CD4-positive, alpha-beta T cell treated with Interleukin-12 subunit alpha and Interleukin-12 subunit beta, for 1 hour (primary cell): ENCODE data around the gene PRRT1B.
"Not testable (repeated sequence)": the region's sequence is repeated elsewhere in the genome, so short reads cannot be mapped to it uniquely, and the experiment has no call there.

ENCODE experiments used
- DNase-seq: peaks from one replicate; pipeline ENCODE4 v3.0.0-alpha.2; 2020

Gene PRRT1B

DNA sequence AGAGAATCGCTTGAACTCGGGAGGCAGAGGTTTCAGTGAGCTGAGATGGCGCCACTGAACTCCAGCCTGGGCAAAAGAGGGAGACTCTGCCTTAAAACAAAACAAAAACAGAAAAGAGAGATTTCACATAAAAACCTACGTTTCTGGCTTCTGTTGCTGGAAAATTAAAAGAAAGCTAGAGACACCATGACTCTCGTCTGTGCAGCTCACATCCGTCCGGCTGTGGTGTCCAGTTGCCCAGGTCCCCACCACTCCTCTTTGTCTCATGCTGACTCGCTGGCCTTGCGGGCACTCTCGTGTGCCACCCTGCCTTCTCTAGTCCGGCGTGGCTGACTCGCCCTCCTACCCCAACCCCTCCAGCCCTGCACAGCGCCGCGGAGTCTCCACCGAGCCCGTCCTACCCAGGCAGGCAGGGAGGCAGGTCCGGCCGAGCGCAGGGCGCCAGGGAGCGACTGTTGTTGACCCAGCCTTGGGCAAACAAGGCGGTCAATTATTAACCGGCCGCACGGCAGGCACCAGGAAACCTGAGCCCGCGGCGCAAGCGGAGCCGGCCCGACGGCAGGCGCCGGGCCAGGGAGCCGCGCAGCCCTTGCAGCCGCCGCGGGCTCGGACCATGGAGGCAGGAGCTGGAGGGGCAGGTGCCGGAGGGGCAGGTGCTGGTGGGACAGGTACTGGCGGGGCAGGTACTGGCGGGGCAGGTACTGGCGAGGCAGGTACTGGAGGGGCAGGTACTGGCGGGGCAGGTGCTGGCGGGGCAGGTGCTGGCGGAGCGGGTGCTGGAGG, at the start of gene PRRT1B:
Gene PRRT1B (plus strand): TSS at position 521 of the 783 bp plus-strand sequence. CDS start 93 bp downstream, at position 614.
- no peak for DNase-seq

- DNase-seq = no peak
These were observed 49.5 kb upstream of the PRRT1B start for GRCh38 chr9:131495785-131496184.

DNA sequence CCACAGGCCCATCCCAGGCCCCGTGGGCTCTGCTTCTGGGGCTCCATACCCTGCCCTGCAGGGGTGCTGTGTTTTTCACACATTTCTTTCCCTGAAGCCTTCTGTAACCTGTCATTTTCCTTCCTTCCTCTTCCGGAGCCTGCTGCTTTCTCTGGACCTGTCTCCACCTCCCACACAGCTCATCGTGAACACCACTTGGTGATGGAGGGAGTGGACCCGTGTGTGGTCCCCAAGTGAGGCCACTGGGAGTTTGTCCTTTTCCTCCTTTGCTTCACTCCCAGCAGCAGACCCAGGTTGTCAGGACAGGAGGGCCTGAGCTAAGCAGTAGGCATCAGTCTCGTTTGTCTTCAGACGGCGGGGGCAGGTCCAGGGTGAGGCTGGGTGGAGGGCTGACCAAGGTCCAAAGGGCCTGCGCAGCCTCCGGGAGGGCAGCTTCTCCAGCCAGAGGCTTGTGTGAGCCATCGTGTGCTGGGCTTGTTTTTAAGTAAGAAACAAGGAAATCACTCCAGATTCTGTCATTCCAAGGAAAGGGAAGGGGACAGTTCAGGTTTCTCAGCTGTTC, 48.4 kb upstream of the PRRT1B start:
- no peak for DNase-seq

DNA sequence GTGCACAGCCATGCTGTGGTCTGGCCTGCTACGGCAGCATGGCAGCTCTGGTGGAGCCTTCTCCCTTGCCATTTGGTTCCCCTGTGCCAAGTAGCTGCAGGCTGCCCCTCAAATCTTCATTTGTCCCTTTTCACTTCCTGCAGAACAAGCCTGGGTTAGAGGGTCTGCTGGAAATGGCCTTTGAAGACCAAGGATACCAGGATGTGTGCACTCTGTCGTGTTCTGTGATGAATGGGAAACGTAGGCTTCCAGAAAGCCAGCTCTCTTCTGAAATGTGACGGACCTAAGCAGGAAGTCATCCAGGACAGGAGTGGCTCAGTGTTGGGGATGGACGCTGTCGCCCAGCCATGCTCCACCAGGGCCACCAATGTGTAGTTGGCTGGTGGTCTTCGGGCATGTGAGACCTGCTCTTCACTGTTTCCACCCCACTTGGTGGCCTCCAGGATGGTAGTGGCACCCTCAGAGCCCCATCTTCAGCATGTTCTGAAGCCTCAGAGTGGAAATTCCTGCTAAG, 46.0 kb upstream of the PRRT1B start:
- DNase-seq = no peak

DNA sequence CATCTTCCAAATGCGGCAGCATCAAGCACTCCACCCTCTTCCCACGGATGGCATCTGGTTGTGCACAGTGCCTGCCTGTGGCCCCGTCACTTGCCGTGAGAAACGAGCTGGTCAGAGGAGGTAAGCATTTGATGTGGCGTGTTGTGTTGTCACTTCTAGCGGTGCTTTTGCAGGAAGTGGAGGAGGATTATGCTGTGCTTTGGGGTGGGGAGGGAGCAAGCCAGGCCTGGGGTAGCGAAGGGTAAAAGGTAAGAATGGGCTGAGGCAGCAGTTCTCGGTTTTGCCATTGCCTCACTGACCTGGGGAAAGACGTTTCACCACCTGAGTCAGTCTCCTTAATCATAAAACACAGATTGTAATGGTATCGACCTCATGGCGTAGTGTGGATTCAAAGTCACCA, 44.9 kb upstream of the PRRT1B start:
- DNase-seq = peak; percentile 81

DNA sequence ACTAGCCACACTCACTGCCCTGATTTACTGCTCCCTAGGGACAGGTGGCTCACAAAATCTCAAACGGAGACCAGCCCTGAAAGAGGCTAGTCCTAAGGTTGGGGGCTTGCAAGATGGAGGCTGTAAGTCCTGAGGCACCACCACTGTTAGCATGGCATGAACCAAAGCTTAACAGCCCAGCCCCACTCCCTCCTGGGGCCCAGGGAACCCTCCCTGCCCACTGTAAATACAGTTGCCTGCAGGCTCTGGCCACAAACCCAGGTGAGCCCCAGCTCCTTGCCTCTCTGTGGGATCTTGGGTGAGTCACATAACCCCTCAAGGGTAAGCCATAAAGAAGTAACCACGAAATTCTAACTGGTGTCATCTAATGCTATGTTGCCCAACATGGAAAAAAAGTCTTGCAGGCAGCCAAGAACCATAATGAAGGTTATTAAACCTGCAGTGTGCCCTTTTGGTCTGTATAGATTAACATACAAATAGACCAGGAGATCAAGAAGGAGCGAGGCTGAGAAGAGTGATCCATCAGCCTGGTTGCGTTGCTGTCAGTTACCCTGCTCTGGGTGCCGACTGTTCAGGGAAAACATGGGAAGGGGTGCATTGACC, 44.3 kb upstream of the PRRT1B start:
- peak; percentile 45 for DNase-seq

GRCh38 chr9:131502781-131503625, 42.3 kb upstream of the PRRT1B start, which contains the start of gene POMT1:
Gene POMT1 (plus strand): TSS chr9:131502918. CDS start chr9:131504219, 1,301 bp downstream.
- DNase-seq = peak; percentile 92

- peak; percentile 65 for DNase-seq
These were observed 41.5 kb upstream of the PRRT1B start for GRCh38 chr9:131503626-131504465.

- DNase-seq = no peak
These were observed 40.3 kb upstream of the PRRT1B start for GRCh38 chr9:131505012-131505411.

GRCh38 chr9:131511416-131511815, 33.9 kb upstream of the PRRT1B start:
- DNase-seq = no peak

GRCh38 chr9:131511880-131512279, 33.4 kb upstream of the PRRT1B start:
- DNase-seq = no peak

DNA sequence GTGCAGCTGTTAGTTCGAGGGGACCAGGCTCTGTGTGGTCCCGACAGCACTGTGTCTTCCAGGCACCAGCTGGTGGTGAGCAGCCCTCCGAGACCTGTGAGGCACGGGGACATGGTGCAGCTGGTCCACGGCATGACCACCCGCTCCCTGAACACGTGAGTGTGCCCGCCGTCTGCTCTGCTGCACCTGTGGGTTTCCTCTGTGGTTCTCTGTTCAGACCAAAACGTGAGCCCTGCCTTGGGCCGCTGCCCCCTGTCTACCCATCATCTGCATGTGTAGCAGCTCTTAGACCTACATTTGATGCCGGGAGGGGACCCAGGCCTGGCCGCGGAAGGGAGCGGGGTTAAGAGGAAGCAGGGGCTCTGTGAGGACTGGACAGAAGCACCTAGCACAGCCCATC, 32.1 kb upstream of the PRRT1B start:
- DNase-seq = no peak

DNA sequence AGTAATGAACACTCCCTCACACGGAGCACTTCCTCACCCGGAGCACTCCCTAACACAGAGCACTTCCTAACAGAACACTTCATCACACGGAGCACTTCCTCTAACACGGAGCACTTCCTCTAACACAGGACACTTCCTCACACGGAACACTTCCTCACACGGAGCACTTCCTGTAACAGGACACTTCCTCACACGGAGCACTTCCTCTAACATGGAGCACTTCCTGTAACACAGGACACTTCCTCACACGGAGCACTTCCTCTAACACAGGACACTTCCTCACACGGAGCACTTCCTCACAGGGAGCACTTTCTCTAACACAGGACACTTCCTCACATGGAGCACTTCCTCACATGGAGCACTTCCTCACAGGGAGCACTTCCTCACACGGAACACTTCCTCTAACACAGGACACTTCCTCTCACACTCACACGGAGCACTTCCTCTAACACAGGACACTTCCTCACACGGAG, 29.7 kb upstream of the PRRT1B start:
- not testable (repeated sequence) for DNase-seq

- DNase-seq = no peak
These were observed 29.2 kb upstream of the PRRT1B start for GRCh38 chr9:131516100-131516499.

DNA sequence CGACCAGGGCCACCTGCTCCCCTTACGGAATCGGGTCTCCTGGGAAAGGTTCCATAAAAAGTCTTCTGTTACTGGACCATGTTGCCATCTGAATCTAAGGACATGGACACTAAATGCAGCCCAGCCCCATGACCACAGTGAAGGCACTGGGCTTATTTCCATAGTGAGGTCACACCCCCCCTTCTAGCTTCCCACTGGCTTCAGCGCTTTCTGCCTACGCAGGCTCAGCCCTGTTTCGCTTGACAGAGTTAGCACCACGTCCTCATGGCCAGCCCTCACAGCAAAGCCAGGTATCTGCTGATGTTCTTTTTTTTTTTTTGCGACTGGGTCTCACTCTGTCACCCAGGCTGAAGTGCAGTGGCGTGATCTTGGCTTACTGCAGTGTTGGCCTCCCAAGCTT, 28.4 kb upstream of the PRRT1B start:
- no peak for DNase-seq

GRCh38 chr9:131517761-131518190, 27.5 kb upstream of the PRRT1B start:
- no peak for DNase-seq

DNA sequence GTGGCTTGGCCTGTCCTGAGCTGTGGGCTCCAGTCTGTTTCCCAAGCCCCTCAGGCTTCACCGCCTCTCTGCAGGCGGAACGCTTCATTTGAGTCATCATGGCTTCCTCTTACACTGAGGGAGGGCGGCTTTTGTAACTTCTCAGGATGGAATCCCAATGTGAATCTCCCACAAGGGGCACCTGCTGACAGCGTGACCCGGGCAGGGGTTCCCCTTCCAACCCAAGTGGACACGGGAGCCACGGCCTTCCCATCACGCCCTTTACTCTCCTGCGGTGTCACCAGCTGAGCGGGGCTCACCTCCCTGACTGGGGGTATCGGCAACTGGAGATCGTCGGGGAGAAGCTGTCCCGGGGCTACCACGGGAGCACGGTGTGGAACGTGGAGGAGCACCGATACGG, 26.8 kb upstream of the PRRT1B start:
- DNase-seq = no peak

DNA sequence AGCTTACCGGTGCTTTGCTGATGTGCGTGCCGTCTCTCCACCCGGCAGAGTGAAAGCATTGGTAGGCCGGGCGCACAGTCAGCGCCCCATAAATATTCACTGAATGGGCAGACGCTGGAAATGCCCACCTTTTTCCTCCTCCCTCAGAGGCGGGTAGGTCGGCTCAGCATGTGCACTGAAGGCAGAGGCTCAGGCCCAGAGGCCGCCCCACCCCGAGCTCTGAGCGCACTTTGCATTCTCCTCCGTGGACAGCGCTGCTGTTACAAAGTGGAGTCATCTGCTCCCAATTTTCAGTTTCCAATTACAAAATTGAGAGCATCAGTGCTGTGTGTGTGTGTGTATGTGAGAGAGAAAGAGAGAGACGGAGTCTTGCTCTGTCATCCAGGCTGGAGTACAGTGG, 24.8 kb upstream of the PRRT1B start:
- DNase-seq = no peak

DNA sequence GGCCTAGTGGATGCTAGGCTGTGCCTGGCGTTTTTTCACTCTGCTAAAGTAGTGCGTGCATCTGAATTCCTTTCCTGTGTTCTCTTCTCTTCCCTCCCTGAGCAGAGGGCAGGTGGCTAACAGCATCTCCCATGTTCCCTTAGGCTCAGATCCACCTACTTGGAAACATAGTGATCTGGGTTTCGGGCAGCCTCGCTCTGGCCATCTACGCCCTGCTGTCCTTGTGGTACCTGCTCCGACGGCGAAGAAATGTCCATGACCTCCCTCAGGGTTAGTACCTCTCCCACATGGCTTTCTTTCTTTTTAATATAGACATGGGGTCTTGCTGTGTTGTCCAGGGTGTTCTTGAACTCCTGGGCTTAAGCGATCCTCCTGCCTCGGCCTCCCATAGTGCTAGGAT, 24.1 kb upstream of the PRRT1B start:
- no peak for DNase-seq

- DNase-seq = no peak
These were observed 23.5 kb upstream of the PRRT1B start for GRCh38 chr9:131521822-131522221.

GRCh38 chr9:131522257-131523085, 22.9 kb upstream of the PRRT1B start:
- DNase-seq = no peak
